HG03066 (cell line): ENCODE measurements around the gene ANKRD60.

Experiments used
- ATAC-seq: cut with Tn5 transposase; IDR thresholded peaks from one replicate; pipeline ENCODE4 v1.9.1; 2021; ENCODE audit warnings: low read depth; ENCODE audit not compliant: unreplicated experiment

The ANKRD60 gene

DNA sequence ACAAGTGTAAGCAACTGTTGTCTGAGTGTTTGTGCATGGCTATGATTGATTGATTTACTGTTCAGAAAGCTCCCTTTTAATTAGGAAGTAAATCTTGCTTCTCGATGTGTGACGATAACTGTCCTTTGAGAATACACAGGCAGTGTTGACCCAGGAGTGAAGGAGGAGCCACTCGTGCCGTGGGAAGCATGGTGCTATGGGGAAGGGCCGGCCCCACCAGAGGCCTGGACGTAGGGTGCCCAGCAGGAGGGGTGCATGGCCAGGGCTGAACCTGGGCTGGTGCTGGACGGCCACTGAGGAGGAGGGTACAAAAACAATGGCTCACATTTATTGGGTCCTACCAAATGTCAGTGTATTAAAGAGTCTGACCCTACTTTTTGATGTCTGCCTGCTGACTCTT is 60.7 kb downstream of the ANKRD60 start:
- ATAC-seq, result no peak
